A549 (cell line): Measurements from ENCODE around the gene TBX21.

Experiments used
- CTCF ChIP-seq: fragments of >200 bp; sonication (Bioruptor Twin); formaldehyde crosslinking; IDR thresholded peaks from 3 replicates; pipeline ENCODE4 v1.5.1; 2016
- MAFK ChIP-seq: fragments of 450-650 bp; IDR thresholded peaks from 2 replicates; pipeline ENCODE4 v1.6.1; 2014; ENCODE audit not compliant: partially characterized antibody
- PHF8 ChIP-seq: fragments of 200-600 bp; sonication (generic); IDR thresholded peaks from 2 replicates; pipeline ENCODE4 v1.6.1; 2016; ENCODE audit warnings: low read depth, mild to moderate bottlenecking, antibody characterized with exemption, moderate library complexity, borderline replicate concordance
- RCOR1 ChIP-seq: fragments of 150-350 bp; IDR thresholded peaks from 2 replicates; pipeline ENCODE4 v1.6.1; 2014; ENCODE audit warnings: antibody characterized with exemption, low read length, low read depth
- SMC3 ChIP-seq: fragments of >200 bp; sonication (Bioruptor Twin); formaldehyde crosslinking; IDR thresholded peaks from 3 replicates; pipeline ENCODE4 v1.6.1; 2018; ENCODE audit warnings: inconsistent platforms

GRCh38 chr17:47719411-47720152, 13.5 kb upstream of the TBX21 start:
- TF ChIP-seq CTCF: no peak
- TF ChIP-seq MAFK: no peak
- no peak for TF ChIP-seq RCOR1
- TF ChIP-seq PHF8: no peak
- no peak for TF ChIP-seq SMC3
